ENCODE data around the gene ELF3. TPM values are rescaled to one million over a fixed set of nuclear protein-coding genes. Genes with fewer than 3 reads are reported as not detected.

Gene ELF3
- total RNA-seq (ENCODE audit: low replicate concordance) = 0.45 TPM in 1 of 2 replicates, not detected in the other

DNA sequence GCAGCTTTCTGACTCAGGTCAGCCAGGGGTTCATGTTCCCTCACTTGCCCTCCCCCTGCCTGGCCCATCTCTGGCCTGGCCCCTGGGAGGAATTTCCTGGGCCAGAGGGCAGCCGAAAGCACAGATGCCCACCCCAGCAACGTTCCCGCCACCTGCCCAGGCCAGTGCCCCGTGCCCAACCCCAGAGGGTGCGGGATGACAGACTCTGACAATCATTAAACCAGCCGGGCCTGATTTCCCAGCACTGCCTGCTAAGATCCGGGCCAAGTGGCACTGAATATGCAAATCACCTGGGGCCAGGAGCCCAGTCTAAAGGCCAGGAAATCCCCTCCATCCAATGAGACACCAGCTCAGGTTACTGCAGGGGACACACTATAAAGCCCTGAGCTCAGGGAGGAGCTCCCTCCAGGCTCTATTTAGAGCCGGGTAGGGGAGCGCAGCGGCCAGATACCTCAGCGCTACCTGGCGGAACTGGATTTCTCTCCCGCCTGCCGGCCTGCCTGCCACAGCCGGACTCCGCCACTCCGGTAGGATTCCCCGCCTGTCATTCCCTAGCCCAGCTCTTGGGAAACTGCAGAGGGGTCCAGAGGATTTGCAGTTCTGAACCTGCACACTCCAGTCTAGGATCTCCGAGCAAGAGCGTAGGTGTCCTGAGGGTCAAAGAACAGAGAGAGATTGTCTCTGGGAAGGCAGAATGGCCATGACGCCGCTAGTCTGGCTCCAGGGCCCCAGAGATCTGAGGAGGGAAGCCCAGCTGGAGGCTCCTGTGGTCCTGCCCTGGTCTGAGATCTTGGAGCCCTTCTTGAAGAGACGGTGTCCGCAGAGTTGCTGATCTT is at the start of gene ELF3:
TSS of gene ELF3 (plus strand) at position 408 of the 836 bp plus-strand sequence. CDS start 550 bp downstream, outside the sequence.

DNA sequence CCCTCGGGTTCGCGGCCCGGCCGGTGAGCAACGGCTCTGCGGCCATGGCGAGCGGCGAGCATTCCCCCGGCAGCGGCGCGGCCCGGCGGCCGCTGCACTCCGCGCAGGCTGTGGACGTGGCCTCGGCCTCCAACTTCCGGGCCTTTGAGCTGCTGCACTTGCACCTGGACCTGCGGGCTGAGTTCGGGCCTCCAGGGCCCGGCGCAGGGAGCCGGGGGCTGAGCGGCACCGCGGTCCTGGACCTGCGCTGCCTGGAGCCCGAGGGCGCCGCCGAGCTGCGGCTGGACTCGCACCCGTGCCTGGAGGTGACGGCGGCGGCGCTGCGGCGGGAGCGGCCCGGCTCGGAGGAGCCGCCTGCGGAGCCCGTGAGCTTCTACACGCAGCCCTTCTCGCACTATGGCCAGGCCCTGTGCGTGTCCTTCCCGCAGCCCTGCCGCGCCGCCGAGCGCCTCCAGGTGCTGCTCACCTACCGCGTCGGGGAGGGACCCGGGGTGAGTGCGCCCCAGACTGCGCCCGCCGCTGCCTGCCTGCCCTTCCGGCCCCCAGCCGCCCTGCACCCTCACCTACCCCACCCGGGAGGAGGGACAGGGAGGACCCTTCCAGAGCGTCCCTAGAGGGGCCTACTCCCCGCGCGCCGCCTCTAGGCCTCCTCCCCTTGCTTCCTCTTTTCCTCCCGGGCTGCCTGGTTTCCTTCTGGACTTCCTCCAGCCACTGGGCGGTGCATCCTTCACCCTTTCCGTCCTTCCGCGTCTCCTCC is 27.6 kb upstream of the ELF3 start, which contains the start of gene RNPEP:
TSS of gene RNPEP (plus strand) at position 26 of the 757 bp plus-strand sequence. CDS start at position 45, 19 bp downstream.

Other genes starting within 250 kb of the ELF3 start
- gene IPO9, start 181.4 kb upstream of the ELF3 start, total RNA-seq (ENCODE audit: low replicate concordance) = 18.0 and 29.3 TPM in 2 replicates
- 9.1 and 13.5 TPM in 2 replicates for gene SHISA4, start 121.7 kb upstream of the ELF3 start, total RNA-seq (ENCODE audit: low replicate concordance)
- 2.7 and 7.4 TPM in 2 replicates for gene LMOD1, start 64.0 kb upstream of the ELF3 start, total RNA-seq (ENCODE audit: low replicate concordance)
- 21.9 and 82.1 TPM in 2 replicates for gene TIMM17A, start 55.1 kb upstream of the ELF3 start, total RNA-seq (ENCODE audit: low replicate concordance)
- 33.1 and 36.5 TPM in 2 replicates for gene RNPEP, start 27.9 kb upstream of the ELF3 start, total RNA-seq (ENCODE audit: low replicate concordance)
- gene GPR37L1, start 112.3 kb downstream of the ELF3 start, total RNA-seq (ENCODE audit: low replicate concordance) = under 0.01 and 0.12 TPM in 2 replicates
- 14.5 and 22.5 TPM in 2 replicates for gene ARL8A, start 134.2 kb downstream of the ELF3 start, total RNA-seq (ENCODE audit: low replicate concordance)
- not detected in 2 replicates for gene PTPN7, start 150.0 kb downstream of the ELF3 start, total RNA-seq (ENCODE audit: low replicate concordance)
- not detected in 2 replicates for gene LGR6, start 183.2 kb downstream of the ELF3 start, total RNA-seq (ENCODE audit: low replicate concordance)

All from smooth muscle cell of the coronary artery (primary cell).